A549 (cell line): ENCODE results near the gene NDUFA12. TPM values are rescaled to one million over a fixed set of nuclear protein-coding genes. Genes with fewer than 3 reads are reported as not detected.

Experiments used
- BCL3 ChIP-seq: fragments of >200 bp; sonication (Bioruptor Twin); formaldehyde crosslinking; IDR thresholded peaks from 3 replicates; pipeline ENCODE4 v1.6.1; 2016
- KDM1A ChIP-seq: fragments of 200-600 bp; sonication (generic); IDR thresholded peaks from 2 replicates; pipeline ENCODE4 v1.6.1; 2016; ENCODE audit warnings: low read depth, mild to moderate bottlenecking
- NPAS2 ChIP-seq: fragments of 250-450 bp; sonication (Bioruptor Pico); IDR thresholded peaks from 2 replicates; pipeline ENCODE4 v1.8.0; 2022; ENCODE audit warnings: mild to moderate bottlenecking, moderate library complexity, borderline replicate concordance
- USF2 ChIP-seq: fragments of 450-650 bp; IDR thresholded peaks from 2 replicates; pipeline ENCODE4 v1.6.1; 2014; ENCODE audit warnings: antibody characterized with exemption
- polyA plus RNA-seq, 4 experiments: library from polyadenylated mRNA; depleted of rRNA in 3 of 4; stranded (reverse); fragments of >200 nt; fragmentation: RNase III in 1 of 4; extraction: RNeasy Plus Mini Kit Qiagen cat#74134 plus additional on column Dnase treatment in 1 of 4; gene quantifications; 2 replicates in 3 of 4; 3 replicates in 1 of 4; pipeline ENCODE4 v1.2.3, GENCODE V29; 2011 to 2017

NDUFA12 gene
- polyA plus RNA-seq, 2 of the 4 experiments (the other 2 are of a cell fraction) = 207 to 257 TPM

- TF ChIP-seq BCL3 (no peak), USF2 (no peak), NPAS2 (CRISPR knock-in tag) (no peak), KDM1A (no peak)
Observed at GRCh38 chr12:94922561-94922960, 80.9 kb downstream of the NDUFA12 start (continued).

Other genes with a start within 250 kb of the NDUFA12 start
- 50.9 and 55.2 TPM in 2 replicates for gene NR2C1, start 69.9 kb upstream of the NDUFA12 start, polyA plus RNA-seq (2011; rRNA removed)
- 24.0 to 27.7 TPM (median 24.7 TPM) in 3 replicates for gene NR2C1, start 69.9 kb upstream of the NDUFA12 start, polyA plus RNA-seq (2017; fragmentation: RNase III; extraction: RNeasy Plus Mini Kit Qiagen cat#74134 plus additional on column Dnase treatment)
- gene FGD6, start 213.8 kb upstream of the NDUFA12 start, polyA plus RNA-seq (2011; rRNA removed) = 42.0 and 48.0 TPM in 2 replicates
- gene FGD6, start 213.8 kb upstream of the NDUFA12 start, polyA plus RNA-seq (2017; fragmentation: RNase III; extraction: RNeasy Plus Mini Kit Qiagen cat#74134 plus additional on column Dnase treatment) = 15.5 to 17.6 TPM (median 16.5 TPM) in 3 replicates
- 256 and 259 TPM in 2 replicates for gene VEZT, start 214.1 kb upstream of the NDUFA12 start, polyA plus RNA-seq (2011; rRNA removed)
- 87.1 to 92.3 TPM (median 89.6 TPM) in 3 replicates for gene VEZT, start 214.1 kb upstream of the NDUFA12 start, polyA plus RNA-seq (2017; fragmentation: RNase III; extraction: RNeasy Plus Mini Kit Qiagen cat#74134 plus additional on column Dnase treatment)